GM21717 (cell line): ENCODE results near the gene CSHL1.

Experiments
- ATAC-seq: cut with Tn5 transposase; IDR thresholded peaks from one replicate; pipeline ENCODE4 v1.9.1; 2021; ENCODE audit warnings: mild to moderate bottlenecking, moderate library complexity; ENCODE audit not compliant: unreplicated experiment

CSHL1 gene

GRCh38 chr17:63911041-63911635 lies at the start of gene CSHL1:
TSS of gene CSHL1 (minus strand) at chr17:63911258. CDS start at chr17:63911196, 62 bp downstream.
- no peak for ATAC-seq

- no peak for ATAC-seq
Observed at GRCh38 chr17:63960430-63960829, 49.4 kb upstream of the CSHL1 start.

DNA sequence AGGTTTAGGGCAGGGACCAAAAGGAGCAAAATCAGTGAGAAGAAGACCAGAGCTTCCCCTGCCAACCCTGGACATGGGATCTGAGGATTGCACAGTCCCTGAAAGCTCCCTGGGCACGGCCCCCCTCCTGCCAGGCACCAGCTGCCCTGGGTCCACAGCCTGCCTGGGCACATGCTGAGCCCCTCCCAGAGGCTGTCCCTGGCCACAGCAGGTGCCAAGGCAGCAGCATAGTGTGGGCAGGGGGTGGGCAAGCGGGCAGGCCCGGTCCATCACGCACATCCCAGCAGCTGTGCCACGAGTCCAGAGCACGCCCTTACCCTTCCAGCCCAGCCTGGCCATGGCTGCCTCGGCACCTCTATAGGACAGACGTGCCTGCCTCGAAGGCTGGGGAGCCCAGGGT lies 48.9 kb upstream of the CSHL1 start:
- ATAC-seq, result no peak

DNA sequence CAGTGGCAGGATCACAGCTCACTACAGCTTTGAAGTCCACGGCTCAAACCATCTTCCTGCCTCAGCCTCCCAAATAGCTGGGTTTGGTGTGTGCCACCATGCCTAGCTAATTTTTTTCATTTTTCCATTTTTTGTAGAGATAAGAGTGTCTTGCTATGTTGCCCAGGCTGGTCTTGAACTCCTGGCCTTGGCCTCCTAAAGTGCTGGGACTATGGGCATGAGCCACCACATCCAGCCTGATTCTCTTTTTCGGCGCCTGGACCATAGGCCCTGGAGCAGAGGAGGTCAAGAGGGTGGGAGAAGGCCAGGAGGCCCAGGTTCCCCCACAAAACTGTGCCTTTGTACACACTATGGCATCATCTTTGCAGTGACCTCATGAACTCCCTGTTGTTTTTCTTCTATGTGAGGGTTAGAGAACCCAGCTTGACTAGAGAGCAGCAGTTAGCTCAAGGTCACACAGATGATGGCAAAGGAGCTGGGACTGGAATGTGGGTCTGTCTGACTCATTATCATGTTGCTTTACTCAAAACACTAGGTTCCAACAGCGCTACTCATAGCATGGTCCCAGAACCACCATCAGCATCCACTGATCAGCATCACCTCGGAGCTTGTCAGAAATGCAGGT lies 45.4 kb upstream of the CSHL1 start:
- ATAC-seq, result no peak

GRCh38 chr17:63955791-63956190 lies 44.7 kb upstream of the CSHL1 start:
- no peak for ATAC-seq

- ATAC-seq, result no peak
Observed at GRCh38 chr17:63955232-63955631, 44.2 kb upstream of the CSHL1 start.

- peak; percentile 58 for ATAC-seq
Observed at GRCh38 chr17:63954402-63955063, 43.5 kb upstream of the CSHL1 start.

DNA sequence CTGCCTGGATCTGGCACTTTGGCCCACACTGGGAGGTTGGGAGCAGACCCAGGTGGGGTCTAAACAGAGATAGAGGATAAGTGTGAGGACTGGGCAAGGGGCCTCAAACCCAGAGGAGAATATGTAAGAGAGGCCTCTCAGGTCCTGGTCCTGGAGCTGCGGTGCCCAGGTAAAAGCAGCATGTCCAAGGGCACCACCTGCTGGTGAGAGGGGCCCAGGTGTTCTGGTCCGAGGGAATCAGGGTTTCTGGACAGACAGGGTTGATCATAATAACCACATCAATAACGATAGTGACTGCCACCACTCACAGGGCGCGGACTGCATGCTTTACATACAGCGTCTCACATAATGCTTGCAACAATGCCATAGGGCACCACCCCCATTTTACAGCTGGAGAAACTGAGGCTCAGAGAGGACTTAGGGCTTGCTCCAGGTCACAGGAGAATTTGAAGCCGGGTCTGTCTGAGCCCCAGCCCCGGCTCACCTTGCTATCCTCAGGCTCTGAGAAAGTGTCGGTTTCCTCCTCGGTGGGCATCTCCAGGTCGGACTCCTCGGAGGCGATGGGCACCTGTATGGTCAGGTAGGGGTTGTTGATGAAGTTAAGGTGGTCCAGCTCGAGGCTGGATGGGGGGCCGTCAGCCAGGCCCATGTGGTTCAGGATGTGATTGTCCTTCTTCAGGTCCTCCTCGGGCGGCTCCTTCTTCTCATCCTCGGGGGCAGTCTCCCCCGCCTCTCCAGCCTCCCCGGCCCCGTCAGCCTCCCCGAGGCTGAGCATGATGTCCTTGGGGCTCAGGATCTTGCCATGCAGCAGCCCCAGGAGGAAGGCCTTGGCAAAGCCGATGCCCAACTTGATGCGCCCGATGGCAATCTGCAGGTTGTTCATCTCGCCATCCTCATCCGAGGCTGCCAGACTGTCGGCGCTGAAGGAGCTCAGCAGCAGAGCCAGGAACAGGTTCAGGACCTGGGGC lies 40.2 kb upstream of the CSHL1 start:
- ATAC-seq, result no peak

- ATAC-seq, result no peak
Observed at GRCh38 chr17:63949576-63950250, 38.7 kb upstream of the CSHL1 start.

- ATAC-seq, result no peak
Observed at GRCh38 chr17:63948521-63948920, 37.5 kb upstream of the CSHL1 start.

DNA sequence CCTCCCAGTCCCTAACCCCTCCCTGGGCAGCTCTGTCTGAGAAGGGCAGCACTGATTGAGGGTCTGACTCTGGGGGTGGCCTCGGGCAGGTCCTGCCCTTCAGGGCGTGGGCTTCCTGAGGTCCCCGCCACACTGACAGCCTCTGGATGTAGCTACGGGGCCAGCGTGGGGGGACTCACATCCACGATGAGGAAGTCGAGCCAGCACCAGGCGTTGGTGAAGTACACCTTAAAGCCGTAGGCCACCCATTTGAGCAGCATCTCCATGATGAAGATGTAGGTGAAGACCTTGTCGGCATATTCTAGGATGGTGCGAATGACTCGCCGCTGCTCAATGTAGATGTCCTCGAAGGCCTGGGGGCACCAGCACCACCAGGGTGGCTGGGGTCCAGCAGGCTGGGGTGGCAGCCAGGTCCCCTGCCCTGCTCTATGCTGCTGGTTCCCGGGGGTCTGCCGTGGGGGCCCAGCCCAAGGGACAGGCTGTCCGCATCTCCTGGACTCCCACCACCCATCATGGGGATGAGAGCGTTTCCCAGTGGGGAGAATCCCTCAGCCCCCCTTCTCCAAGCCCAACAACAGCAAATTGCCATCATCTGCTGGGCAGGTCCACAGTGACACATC lies 36.8 kb upstream of the CSHL1 start:
- no peak for ATAC-seq

- peak; percentile 61 for ATAC-seq
Observed at GRCh38 chr17:63946440-63947363, 35.6 kb upstream of the CSHL1 start.

DNA sequence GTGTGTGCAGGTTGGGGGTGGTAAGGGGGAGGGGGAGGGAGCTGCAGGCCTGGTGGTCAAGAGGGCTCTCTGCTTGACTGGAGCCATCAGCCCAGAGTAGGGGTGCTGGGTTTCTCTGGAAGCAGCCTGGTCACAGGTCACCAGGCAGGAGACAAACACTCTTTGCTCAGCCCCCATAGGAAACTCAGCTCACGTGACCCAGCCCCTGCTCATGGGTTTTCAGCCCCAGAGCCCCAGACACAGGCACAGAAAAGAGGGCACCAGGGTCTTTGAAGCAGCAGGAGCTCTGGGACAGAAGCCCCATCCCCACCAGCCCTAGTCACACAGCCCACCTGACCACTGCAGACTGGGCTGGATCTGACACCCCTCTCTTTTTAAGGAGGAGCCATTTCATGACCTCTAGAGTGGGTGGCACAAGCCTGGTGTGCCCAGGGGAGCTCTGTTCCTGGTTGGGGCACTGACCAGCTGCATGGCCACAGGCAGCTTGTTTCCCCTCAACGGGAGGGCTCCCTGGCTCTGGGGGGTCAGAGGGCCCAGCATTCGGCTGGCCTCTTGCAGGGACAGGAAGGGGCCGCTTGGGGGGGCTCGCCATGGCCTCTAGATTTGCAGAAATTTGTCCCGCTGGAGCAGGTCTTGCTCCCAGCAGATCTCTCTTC lies 34.9 kb upstream of the CSHL1 start:
- ATAC-seq, result no peak

- no peak for ATAC-seq
Observed at GRCh38 chr17:63944736-63945499, 33.9 kb upstream of the CSHL1 start.

DNA sequence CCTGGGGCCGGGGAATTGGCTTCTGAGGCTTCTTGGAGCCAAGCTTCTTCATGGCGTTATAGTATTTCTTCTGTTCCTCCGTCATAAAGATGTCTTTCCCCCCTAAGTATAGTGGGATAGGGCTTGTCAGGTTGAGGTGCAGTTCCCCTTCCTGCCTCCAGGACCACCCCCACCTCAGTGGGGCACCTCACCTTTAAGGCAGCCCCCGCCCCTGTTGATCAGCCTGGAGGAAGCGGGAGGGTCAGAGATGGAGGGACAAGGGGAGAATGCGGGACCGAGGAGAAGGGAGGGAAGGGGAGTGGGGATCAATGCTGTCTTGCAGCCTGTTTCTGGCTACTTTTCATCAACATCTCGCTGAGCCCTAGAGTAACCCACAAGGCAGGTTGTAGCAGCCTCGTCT lies 32.7 kb upstream of the CSHL1 start:
- no peak for ATAC-seq

DNA sequence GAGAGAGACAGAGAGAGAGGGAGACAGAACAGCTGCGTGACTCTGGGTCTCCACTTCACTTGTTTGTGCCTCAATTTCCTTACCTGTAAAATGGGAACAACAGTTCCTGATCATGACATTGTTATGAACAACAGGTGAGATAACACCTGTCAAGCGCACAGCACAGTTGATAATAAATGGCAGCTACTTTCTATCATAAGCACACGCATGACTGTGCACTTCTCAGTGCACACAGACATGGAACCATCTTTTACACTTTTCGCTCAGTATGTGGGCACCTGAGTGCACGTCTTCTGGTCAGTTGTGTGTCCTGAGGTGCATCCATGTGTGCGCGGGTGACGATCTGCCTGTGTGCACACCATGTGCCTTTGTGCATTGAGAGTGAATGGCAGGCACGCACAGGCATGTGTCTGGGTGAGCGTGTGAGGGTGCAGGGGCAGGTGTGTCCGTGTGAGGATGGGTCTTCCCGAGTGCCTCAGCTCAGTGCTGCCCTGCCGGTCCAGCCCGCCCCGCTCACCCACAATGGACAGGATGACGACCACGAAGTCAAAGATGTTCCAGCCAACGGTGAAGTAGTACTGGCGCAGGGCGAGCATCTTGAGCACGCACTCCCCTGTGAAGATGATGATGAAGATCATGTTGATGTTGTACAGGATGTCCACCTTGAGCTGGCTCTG lies 31.4 kb upstream of the CSHL1 start:
- ATAC-seq, result no peak

DNA sequence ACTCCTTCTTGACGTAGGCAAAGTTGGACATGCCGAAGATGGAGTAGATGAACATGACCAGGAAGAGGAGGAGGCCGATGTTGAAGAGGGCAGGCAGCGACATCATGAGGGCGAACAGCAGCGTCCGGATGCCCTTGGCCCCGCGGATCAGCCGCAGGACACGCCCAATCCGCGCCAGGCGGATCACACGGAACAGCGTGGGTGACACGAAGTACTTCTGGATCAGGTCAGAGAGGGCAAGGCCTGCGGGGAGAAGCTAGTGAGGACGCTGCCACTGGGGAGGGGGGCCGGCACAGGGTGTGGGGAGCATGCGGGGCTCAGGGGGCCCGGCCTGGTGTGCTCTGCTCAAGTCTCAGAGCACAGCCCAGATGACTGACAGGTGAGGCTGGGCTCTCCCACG lies 30.7 kb upstream of the CSHL1 start:
- no peak for ATAC-seq
